GM18873 (cell line): ENCODE data around the gene CTSD.
"Not testable (repeated sequence)": the region's sequence is repeated elsewhere in the genome, so short reads cannot be mapped to it uniquely, and the experiment has no call there.

ENCODE experiments used
- ATAC-seq: cut with Tn5 transposase; IDR thresholded peaks from one replicate; pipeline ENCODE4 v1.9.1; 2021; ENCODE audit warnings: mild to moderate bottlenecking, moderate library complexity, moderate number of reproducible peaks; ENCODE audit not compliant: unreplicated experiment, low FRiP score

CTSD gene

DNA sequence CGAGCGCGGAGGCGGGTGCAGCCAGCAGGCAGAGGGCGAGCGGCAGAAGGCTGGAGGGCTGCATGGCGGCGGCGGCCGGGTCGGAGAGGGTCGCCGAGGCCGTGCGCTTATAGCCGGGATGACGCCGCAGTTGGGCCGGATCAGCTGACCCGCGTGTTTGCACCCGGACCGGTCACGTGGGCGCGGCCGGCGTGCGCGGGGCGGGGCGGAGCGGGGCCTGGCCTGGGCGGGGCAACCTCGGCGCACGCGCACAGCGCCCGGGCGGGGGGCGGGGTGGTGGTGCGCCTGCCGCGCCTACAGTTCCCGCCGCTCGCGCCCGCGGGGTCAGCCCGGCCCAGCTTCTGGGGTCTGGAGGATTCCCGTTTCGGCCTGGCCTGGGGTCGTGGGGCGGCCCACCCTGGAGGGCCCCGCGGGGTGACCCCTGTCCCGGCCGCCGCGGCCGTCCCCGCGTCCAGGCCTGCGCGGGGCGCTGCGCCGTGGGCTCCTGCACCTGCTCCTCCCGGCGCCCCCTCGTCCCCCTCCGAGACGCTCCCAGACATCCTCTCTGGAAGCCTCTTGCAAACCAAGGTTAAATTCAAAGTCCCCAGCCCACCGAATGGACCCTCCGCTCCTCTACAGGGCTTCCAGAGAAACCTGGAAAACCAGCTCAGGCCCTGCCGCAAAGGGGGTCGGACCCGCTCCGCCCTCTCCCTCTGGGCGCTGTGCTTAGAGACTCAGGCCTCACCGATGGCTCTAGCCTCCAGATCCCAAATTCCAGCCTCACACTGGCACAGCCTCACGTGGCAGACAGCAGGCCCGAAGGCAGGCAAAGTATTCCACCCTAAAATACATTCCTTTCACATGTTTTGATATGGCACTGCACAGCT, at the start of gene CTSD:
Gene CTSD (minus strand): TSS at position 132 of the 866 bp plus-strand sequence. CDS start 68 bp downstream, at position 64.
- ATAC-seq, result no peak

DNA sequence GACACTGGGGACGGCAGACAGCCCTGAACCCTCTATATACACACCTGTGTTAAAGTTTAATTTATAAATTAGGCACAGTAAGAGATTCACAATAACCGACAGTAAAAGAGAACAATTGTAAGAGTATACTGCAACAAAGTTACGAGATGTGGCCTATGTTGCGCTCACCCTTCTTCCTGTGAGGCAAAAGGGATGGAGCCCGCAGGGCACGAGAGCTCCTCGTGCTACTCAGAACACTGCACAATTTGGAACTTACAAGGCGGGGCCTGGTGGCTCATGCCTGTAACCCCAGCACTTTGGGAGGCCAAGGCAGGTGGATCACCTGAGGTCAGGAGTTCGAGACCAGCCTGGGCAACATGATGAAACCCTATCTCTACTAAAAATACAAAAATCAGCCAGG, 49.6 kb upstream of the CTSD start:
- ATAC-seq, result not testable (repeated sequence)

DNA sequence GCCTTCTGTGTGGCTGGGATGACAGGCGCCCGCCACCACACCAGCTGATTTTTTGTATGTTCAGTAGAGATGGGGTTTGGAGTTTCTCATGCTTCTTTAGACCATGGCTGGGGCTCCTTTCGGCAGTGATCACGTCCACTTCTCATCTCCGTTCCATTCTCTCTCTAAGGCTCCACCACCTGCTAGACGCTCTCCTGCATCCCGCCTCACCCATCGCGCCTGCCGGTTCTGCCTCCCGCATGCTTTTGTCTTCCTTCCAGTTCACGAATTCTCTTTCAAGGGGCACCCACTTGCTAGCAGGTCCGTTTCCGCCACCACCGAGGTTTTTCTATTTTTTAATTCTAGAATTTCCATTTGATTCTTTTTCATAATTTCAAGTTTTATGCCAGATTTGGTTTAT, 49.1 kb upstream of the CTSD start:
- ATAC-seq, result no peak

DNA sequence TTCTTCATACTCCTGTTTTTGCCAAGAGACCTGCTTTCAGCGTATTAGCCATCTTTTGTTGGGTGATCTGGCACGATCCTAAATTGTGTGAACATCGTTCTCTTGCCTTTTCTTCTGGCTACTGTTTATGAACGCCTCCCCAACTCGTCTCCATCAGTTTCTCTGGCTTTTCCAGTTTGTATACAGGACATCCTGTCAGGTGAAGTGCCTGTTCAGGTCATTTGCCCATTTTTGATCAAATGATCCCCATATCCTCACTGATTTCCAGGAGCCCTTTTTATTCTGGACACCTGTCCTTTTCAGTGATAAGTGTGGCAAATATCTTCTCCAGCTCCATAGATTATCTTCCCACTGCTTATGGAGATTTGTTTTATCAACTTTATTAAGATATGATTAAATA, 48.5 kb upstream of the CTSD start:
- no peak for ATAC-seq

DNA sequence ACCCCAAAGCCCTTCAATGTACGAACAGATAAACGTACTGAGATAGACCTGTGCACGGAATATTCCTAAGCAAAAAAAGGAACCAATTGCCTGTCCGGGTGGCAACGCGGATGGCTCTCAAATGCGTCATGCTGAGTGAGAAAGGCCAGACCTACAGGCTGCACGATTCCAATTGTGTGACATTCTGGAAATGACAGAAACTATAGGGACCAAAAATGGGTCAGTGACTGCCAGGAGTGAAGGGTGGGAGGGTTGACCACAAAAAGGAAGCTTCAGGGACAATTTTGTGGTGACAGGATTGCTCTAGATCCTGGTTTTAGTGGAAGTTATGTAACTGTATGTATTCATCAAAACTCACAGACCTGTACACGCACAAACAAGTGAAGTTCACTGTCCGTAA, 47.0 kb upstream of the CTSD start:
- ATAC-seq, result no peak

DNA sequence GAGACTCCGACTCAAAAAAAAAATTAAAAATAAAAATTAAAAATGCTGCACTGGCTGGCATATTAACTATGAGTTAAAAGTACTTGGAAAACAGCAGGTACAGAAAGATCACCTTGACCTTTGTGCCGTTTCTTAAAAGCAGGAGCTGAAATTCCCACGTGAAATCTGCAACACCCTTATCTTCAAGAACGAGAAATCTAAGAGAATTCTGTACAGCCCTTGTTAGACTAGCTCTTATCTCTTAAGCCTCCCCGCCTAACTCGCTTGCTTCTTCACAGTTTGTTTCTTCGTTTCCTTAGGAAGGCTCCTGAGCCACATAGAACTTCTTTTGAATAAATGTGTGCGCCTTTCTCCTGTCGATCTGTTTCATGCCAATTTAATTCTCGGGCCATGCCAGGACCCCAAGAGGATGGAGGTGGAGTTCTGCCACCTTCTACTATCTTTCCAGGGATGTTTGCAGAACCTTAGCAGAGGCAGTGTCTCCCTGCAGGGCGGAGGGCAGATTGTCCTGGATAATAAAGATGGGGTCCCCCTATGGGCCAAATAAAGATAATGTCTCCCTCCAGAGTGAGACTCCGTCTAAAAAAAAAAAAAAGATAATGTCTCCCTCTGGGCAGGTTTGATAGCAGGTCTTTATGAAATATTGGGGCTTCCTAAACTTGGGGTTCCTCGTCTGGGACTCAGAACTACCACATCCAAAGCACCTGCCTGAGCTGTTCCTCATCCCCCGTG, 43.7 kb upstream of the CTSD start:
- ATAC-seq, result no peak

DNA sequence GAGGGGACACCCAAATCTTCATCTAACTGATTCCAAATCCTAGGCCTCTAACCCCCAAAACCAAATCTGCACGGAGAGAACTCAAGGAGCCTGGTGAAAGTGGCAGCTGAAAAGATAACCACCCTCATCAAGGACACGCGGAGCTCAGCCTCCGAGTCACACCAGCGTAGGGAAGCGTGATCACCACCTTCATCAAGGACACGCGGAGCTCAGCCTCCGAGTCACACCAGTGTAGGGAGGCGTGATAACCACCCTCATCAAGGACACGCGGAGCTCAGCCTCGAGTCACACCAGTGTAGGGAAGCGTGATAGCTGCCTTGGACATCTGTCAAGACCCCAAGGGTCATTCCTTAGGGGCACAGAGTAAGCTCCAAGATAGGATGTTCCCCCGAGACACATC, 41.8 kb upstream of the CTSD start:
- ATAC-seq, result no peak

DNA sequence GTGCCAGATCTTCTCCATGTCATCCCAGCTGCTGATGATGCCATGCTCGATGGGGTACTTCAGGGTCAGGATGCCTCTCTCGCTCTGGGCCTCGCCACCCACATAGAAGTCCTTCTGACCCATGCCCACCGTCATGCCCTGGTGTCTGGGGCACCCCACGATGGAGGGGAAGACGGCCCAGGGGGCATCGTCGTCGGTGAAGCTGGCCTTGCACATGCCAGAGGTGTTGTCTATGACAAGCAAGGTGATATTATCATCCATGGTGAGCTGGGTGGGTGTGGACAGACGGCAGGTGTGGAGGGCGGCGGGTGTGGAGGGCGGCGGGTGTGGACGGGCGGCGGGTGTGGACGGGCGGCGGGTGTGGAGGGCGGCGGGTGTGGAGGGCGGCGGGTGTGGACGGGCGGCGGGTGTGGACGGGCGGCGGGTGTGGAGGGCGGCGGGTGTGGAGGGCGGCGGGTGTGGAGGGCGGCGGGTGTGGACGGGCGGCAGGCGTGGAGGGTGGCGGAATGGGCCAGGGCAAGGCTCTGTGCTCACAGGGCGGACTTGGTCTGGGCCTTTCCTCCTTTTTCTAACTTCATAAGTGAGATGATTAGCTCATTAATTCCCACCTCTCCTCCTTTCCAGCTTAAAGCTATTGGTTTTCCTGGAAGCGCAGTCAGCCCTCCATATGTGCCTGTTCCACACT, 40.2 kb upstream of the CTSD start:
- ATAC-seq, result not testable (repeated sequence)

DNA sequence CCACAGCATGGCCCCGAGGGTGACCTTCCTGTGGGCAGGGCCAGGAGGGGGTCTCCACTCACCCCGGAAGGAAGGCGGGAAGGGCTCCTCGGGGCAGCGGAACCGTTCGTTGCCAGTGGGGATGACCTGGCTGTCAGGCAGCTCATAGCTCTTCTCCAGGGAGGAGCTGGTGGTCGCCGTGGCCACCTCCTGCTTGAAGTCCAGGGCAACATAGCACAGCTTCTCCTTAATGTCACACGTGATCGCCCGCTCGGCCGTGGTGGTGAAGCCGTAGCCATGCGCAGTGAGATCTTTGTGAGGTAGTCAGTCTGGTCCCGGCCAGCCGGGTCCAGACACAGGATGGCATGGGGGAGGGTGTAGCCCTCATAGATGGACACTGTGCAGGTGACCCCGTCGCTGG, 39.5 kb upstream of the CTSD start:
- ATAC-seq, result no peak

DNA sequence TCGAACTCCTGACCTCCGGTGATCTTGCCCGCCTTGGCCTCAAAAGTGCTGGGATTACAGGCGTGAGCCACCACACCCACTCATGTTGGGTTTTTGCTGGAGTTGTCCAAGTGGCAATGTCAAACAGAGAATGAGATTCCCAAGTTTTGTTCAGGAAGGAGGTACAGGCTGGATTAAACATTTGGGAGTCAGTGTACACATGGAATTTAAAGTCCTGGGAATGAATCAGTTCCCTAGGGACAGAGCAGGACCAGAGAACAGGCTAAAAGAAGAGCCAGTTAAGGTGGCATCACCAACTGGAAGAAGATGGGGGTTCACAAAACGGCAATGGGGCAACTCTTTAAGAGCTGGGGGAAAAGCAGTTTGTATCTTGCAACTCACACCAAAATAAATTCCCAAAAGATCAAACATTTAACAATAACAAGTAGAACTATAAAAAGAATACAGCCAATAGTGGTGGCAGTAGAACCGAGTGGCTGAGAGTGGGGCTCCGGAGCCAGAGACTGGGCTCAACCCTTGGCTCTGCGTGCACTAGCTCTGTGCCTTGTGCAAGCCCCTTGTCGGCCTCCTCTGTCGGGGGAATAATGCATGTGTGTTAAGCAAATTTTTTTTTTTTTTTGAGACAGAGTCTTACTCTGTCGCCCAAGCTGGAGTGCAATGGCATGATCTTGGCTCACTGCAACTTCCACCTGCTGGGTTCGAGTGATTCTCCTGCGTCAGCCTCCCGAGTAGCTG, 33.8 kb upstream of the CTSD start:
- no peak for ATAC-seq

DNA sequence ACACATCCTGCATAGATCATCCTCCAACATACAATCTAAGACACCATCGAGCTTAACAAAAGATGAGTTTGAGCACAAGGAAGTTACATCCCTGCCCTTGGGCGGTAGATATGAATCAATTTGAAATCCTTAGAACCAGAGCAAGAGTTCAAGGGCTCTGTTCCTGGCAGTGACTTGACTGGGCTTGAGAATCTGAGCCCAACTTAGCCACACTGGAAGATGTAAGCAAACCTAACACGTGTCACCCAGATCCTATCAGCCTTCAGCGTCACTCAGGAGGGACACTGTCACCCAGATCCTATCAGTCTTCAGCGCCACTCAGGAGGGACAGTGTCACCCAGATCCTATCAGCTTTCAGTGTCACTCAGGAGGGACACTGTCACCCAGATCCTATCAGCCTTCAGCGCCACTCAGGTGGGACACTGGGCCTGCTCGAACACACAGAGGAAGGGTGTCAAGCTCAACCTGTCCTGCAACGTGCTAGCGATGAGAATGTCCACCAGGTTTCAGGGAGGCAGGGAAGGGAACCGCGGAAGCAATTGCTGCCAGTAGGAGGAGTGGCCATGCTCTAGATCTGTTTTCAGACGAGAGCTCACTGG, 32.8 kb upstream of the CTSD start:
- ATAC-seq, result no peak

DNA sequence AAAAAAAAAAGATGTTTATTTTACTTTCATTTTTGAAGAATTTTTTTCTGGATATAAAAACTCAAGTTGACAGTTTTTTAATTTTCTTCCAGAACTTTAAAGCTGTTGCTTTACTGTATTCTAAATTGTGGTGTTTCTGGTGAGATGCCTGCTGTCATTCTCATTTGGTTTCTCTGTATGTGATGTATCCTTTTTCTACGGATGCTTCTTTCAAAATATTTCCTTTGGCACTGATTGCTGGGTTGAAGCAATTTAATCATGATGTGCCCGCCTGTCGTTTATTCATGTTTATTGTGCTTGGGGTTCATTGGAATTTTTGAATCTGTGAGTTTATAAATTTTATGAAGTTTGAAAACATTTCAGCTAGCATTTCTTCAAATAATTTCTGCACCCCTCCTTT, 29.4 kb upstream of the CTSD start:
- no peak for ATAC-seq

DNA sequence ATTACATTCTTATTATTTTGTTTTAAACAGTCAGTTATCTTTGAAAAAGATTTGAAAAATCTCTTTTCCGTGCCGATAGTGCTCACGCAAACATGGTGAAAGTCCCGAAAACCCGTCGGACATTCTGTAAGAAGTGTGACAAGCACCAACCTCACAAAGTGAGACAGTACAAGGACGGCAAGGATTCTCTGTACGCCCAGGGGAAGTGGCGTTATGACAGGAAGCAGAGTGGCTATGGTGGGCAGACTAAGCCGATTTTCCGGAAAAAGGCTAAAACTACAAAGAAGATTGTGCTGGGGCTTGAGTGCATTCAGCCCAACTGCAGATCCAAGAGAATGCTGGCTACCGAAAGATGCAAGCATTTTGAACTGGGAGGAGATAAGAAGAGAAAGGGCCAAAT, 28.7 kb upstream of the CTSD start:
- no peak for ATAC-seq

DNA sequence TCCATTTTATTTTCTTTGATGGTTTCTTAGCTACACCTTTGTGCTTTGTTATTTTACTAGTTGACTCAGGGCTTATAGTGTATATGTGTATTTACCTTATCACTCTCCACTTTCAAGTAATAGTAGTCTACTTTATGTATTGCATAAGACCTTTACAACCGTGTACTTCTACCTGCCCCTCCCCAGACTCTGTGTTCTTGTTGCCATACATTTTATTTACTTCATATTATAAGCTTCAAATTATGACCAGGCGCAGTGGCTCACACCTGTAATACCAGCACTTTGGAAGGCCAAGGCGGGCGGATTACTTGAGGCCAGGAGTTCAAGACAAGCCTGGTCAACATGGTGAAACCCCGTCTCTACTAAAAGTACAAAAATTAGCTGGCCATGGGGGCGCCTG, 28.2 kb upstream of the CTSD start:
- ATAC-seq, result no peak

DNA sequence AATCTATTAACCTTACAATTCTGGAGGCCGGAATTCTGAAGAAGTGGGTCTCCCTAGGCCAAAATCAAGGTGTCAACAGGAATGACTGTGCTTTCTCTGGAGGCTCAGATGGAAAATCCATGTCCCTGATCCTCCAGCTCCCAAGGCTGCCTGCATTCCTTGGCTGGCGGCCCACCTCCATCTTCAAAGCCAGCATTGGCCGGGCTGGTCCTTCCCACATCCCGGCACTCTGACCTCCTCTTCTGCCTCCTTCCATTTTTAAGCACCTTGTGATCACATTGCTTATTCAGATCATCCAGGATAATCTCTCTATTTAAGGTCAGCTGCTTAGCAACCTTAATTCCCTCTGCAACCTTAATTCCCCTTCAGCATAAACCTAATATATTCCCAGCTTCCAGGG, 22.7 kb upstream of the CTSD start:
- no peak for ATAC-seq

DNA sequence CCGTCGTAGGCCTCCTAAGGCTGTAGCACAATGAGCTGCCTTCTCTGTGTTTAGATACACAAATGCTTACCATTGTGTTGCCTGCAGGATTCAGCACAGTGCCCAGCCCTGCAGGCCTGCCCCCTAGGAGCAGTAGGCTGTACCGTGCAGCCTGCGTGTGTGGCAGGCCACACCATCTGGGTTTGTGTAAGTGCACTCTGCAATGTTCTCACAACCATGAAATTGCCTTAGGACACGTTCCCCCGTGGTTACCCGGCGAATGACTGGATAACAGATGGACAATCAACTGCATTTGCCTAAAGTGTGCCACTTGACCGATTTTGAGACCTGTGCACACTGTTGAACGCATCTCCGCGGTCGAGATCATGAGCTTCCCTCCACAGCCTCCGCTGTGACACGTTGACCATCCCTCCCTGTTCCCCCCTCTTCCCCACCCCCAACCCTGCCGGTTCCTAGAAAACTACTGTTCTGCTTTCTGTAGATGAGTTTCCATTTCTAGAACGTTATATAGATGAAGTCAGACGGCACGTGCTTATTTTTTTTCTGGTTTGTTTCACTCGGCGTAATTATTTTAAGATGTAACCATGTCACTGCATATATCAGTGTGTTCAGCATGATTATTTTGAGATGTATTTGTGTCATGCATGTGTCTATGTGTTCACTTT, 22.2 kb upstream of the CTSD start:
- ATAC-seq, result no peak

DNA sequence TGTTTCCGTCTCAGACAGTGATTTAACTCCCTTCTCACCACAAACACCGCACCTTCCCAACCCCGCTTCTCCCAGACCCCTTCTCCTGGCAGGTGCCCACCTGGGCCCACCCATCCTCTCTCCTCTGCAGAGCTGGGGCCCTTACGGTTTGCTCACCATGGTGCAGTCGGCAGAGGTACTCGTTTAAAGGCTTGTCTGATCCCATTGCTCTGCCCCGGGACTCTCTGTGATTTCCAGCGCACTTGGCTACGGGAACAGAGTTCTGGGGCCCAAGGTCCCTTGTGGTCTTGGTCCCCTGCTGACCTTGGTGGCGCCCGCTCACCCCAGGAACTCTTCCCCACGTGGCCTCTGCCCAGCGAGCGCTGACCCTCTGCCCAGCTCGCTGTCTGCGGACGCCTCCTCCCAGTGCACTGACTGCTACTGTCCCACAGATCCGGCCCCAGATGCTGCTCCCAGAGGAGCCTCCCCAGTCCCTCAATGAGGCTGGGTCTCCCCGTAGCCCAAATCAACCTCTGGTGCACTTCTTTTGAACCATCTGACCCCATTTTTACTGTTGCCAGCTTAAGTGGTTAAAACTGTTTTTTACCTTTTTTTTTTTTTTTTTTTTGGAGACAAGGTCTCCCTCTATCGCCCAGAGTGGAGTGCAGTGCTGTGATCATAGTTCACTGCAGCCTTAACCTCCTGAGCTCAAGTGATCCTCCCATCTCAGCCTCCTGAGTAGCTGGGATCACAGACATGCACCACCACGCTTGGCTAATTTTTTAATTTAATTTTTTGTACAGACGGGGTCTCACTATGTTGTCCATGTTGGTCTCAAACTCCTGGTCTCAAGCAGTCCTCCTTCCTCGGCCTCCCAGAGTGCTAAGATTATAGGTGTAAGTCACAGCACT, 21.3 kb upstream of the CTSD start:
- no peak for ATAC-seq

DNA sequence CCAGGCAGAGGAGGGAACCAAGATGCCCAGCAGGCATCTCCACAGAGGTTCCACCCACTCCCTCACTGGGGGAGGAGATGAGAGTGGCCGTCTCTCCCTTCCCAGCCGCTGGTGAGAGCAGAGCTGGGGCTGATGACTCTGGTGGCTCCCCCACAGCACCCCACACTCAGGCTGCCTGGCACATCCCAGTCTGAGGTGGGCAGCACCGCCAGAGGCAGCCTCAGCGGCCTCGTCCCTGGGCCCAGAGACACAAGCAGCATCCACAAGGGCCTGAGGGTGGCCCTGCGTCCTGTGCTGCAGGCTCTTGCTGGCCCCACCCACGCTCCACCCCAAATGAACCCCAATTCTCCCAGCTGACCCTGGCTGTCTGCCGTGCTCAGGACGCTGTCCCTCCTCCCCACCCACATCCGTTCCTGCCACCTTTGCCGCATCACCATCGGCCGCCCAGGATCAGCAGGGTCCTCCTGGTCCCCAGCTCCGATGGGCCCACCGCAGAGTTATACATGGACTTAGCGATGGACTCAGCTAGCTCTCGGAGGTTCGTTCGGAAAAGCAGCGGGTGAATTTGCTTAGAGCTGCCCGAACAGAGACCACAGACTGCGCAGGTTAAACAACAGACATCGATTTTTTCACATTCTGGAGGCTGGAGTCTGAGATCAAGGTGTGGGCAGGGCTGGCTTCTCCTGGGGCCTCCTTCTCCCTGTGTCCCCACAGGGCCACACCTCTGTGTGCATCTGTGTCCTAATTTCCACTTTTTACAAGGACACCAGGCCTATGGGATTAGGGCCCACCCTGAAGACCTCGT, 20.2 kb upstream of the CTSD start:
- ATAC-seq, result no peak
